ENCODE data around the gene CHD1. TPM values are rescaled to one million over a fixed set of nuclear protein-coding genes. Genes with fewer than 3 reads are reported as not detected.
A peak's percentile ranks its signal among the peaks of the same experiment; 100 is the strongest.

The CHD1 gene
- total and polyA plus RNA-seq, 2 donors = 55.7 to 170 TPM

GRCh38 chr5:98844865-98845264 lies 83.9 kb downstream of the CHD1 start:
- no peaks in the 10 kb centered on the region for H3K36me3 ChIP-seq (ENCODE audit: control insufficient read depth in 2 of 2, insufficient read depth in 2 of 2, low read length in 1 of 2)
- H3K9me3 ChIP-seq (ENCODE audit: control insufficient read depth in 2 of 2, insufficient read depth in 1 of 2, low read length in 1 of 2) = peaks cover 1 to 16% of the 10 kb centered on the region in 2 donors
- WGBS = 88% methylated on average over 6 of the region's 6 CpGs
- H3K4me1 ChIP-seq (ENCODE audit: control insufficient read depth in 2 of 2, insufficient read depth in 2 of 2, low read length in 2 of 2) = no peaks in the 10 kb centered on the region
- DNase-seq (ENCODE audit: low read depth in 6 of 9, low spot score in 9 of 9) = no peak
- no peaks in the 10 kb centered on the region for H3K27me3 ChIP-seq (ENCODE audit: control insufficient read depth in 2 of 2, insufficient read depth in 1 of 2, low read length in 1 of 2)
- no peak overlapping the region for H3K27ac ChIP-seq (ENCODE audit: low read depth in 1 of 2, low read length in 1 of 2)
- no peak overlapping the region for H3K4me3 ChIP-seq (ENCODE audit: low read length in 2 of 2)

DNA sequence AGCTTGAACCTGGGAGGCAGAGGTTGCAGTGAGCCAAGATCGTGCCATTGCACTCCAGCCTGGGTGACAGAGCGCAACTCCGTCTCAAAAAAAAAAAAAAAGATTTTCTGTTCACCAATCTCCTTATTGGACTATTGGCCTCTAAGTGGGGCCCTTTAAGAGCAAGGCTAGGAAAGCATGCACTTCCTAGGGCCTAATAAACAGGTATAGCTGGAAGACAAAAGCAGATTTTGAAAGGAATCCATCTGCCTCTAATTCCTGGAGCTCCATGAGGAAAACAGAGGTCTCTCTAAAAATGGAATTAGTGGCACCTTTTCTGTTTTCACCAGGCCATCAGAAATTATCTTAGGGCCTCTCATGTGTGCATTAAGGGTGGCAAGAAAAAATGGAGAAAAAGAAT lies 85.3 kb downstream of the CHD1 start:
- Histone ChIP-seq H3K4me1 (ENCODE audit: control insufficient read depth in 2 of 2, insufficient read depth in 2 of 2, low read length in 2 of 2) (no peaks in the 10 kb centered on the region), H3K9me3 (ENCODE audit: control insufficient read depth in 2 of 2, insufficient read depth in 1 of 2, low read length in 1 of 2) (peaks cover 1 to 16% of the 10 kb centered on the region in 2 donors), H3K27ac (ENCODE audit: low read depth in 1 of 2, low read length in 1 of 2) (no peak overlapping the region), H3K4me3 (ENCODE audit: low read length in 2 of 2) (no peak overlapping the region), H3K36me3 (ENCODE audit: control insufficient read depth in 2 of 2, insufficient read depth in 2 of 2, low read length in 1 of 2) (no peaks in the 10 kb centered on the region), H3K27me3 (ENCODE audit: control insufficient read depth in 2 of 2, insufficient read depth in 1 of 2, low read length in 1 of 2) (no peaks in the 10 kb centered on the region)
- 98% methylated on average over 3 of the region's 3 CpGs for WGBS
- no peak for DNase-seq (ENCODE audit: low read depth in 6 of 9, low spot score in 9 of 9)

DNA sequence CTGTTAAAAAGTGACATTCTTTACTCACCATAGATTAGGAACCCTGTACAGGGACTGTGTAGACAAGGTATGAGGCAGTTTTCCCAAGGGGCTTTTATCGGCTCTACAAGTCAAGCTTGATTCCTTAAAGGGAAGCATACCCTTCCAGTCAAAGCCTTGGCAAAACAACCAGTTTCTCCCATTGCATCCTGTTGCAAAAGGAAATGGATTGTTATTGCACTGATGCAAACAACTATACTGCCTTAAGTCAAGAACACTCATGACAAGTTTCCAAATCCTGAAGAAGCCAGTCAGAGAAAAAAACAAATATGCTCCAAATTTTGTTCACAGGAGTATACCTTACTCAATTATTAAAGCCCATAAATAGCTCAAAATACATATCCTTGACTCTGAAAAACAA lies 87.9 kb downstream of the CHD1 start:
- DNase-seq (ENCODE audit: low read depth in 6 of 9, low spot score in 9 of 9) = no peak
- WGBS = 91% methylated on average over 1 of the region's 1 CpG
- Histone ChIP-seq H3K4me1 (ENCODE audit: control insufficient read depth in 2 of 2, insufficient read depth in 2 of 2, low read length in 2 of 2) (no peaks in the 10 kb centered on the region), H3K4me3 (ENCODE audit: low read length in 2 of 2) (no peak overlapping the region), H3K9me3 (ENCODE audit: control insufficient read depth in 2 of 2, insufficient read depth in 1 of 2, low read length in 1 of 2) (peaks cover 1 to 16% of the 10 kb centered on the region in 2 donors), H3K27ac (ENCODE audit: low read depth in 1 of 2, low read length in 1 of 2) (no peak overlapping the region), H3K36me3 (ENCODE audit: control insufficient read depth in 2 of 2, insufficient read depth in 2 of 2, low read length in 1 of 2) (no peaks in the 10 kb centered on the region), H3K27me3 (ENCODE audit: control insufficient read depth in 2 of 2, insufficient read depth in 1 of 2, low read length in 1 of 2) (no peaks in the 10 kb centered on the region)

GRCh38 chr5:98839469-98840383 lies 89.1 kb downstream of the CHD1 start:
- Histone ChIP-seq H3K27me3 (ENCODE audit: control insufficient read depth in 2 of 2, insufficient read depth in 1 of 2, low read length in 1 of 2) (no peaks in the 10 kb centered on the region), H3K9me3 (ENCODE audit: control insufficient read depth in 2 of 2, insufficient read depth in 1 of 2, low read length in 1 of 2) (peaks cover 1 to 13% of the 10 kb centered on the region in 2 donors), H3K27ac (ENCODE audit: low read depth in 1 of 2, low read length in 1 of 2) (no peak overlapping the region), H3K4me3 (ENCODE audit: low read length in 2 of 2) (peak overlapping the region in 1 of 2 donors; percentile 23), H3K36me3 (ENCODE audit: control insufficient read depth in 2 of 2, insufficient read depth in 2 of 2, low read length in 1 of 2) (no peaks in the 10 kb centered on the region), H3K4me1 (ENCODE audit: control insufficient read depth in 2 of 2, insufficient read depth in 2 of 2, low read length in 2 of 2) (no peaks in the 10 kb centered on the region)
- peak in 5 of 9 donors; percentile 7 to 33 (median 14) for DNase-seq (ENCODE audit: low read depth in 6 of 9, low spot score in 9 of 9)
- 62% methylated on average over 42 of the region's 42 CpGs for WGBS

DNA sequence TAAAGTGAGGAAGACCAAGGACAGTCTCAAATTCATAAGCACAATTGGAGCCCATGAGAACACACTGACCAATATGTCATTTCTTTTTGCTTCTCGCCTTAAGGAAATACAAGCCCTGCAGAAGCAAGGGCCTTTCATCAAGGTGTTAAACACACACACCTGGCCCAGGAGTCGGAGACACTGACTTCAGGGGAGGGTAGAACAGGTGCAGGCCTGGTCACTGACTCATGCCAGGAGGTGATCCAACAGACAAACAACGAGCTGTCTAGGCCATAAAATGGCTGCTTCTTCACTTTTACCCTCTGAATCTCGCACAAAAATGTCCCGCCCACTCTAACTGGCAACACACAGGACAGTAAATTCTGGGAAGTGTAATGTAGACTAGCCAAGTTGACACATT lies 92.6 kb downstream of the CHD1 start:
- Histone ChIP-seq H3K4me3 (ENCODE audit: low read length in 2 of 2) (no peak overlapping the region), H3K9me3 (ENCODE audit: control insufficient read depth in 2 of 2, insufficient read depth in 1 of 2, low read length in 1 of 2) (no peaks in the 10 kb centered on the region), H3K36me3 (ENCODE audit: control insufficient read depth in 2 of 2, insufficient read depth in 2 of 2, low read length in 1 of 2) (no peaks in the 10 kb centered on the region), H3K27ac (ENCODE audit: low read depth in 1 of 2, low read length in 1 of 2) (no peak overlapping the region), H3K27me3 (ENCODE audit: control insufficient read depth in 2 of 2, insufficient read depth in 1 of 2, low read length in 1 of 2) (no peaks in the 10 kb centered on the region), H3K4me1 (ENCODE audit: control insufficient read depth in 2 of 2, insufficient read depth in 2 of 2, low read length in 2 of 2) (no peaks in the 10 kb centered on the region)
- WGBS = 99% methylated on average over 5 of the region's 5 CpGs
- DNase-seq (ENCODE audit: low read depth in 6 of 9, low spot score in 9 of 9) = no peak

DNA sequence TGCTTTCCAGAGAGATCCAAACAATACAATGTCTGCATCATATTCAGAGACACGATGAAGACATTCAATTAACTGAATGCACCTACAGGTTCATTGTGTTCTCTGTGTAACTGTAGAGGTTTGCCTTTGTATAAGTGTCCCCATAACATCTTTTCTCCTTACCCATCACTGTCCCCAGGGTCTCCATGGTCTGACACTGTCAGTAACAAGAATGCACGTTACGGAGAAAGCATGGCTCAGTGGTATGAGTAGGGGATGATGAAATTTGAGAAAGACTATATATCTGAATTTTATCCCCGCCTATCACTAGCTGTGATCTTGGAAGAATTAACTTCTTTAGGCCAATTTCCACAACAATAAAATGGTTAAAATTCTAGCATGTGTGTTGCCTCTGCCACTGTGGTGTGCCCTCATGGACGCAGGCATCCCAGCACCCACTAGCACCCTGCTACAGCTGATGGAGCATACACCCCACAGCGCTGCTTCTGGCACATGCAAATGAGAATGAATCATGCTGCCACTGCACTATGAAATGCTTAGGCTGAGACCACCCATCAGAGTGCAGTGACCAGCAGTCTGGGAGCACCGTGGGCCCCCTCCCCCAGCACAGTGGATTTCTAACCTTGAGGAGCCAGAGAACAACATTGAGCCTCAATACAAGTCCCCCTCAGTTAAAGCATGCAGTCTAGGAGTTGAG lies 101.1 kb downstream of the CHD1 start:
- H3K27me3 ChIP-seq (ENCODE audit: control insufficient read depth in 2 of 2, insufficient read depth in 1 of 2, low read length in 1 of 2) = no peaks in the 10 kb centered on the region
- no peaks in the 10 kb centered on the region for H3K9me3 ChIP-seq (ENCODE audit: control insufficient read depth in 2 of 2, insufficient read depth in 1 of 2, low read length in 1 of 2)
- H3K4me3 ChIP-seq (ENCODE audit: low read length in 2 of 2) = no peak overlapping the region
- H3K27ac ChIP-seq (ENCODE audit: low read depth in 1 of 2, low read length in 1 of 2) = no peak overlapping the region
- H3K36me3 ChIP-seq (ENCODE audit: control insufficient read depth in 2 of 2, insufficient read depth in 2 of 2, low read length in 1 of 2) = no peaks in the 10 kb centered on the region
- 91% methylated on average over 7 of the region's 7 CpGs for WGBS
- H3K4me1 ChIP-seq (ENCODE audit: control insufficient read depth in 2 of 2, insufficient read depth in 2 of 2, low read length in 2 of 2) = no peaks in the 10 kb centered on the region
- DNase-seq (ENCODE audit: low read depth in 6 of 9, low spot score in 9 of 9) = no peak

- 75% methylated on average over 1 of the region's 1 CpG for WGBS
- no peak overlapping the region for H3K4me3 ChIP-seq (ENCODE audit: low read length in 2 of 2)
- H3K27ac ChIP-seq (ENCODE audit: low read depth in 1 of 2, low read length in 1 of 2) = no peak overlapping the region
- H3K36me3 ChIP-seq (ENCODE audit: control insufficient read depth in 2 of 2, insufficient read depth in 2 of 2, low read length in 1 of 2) = no peaks in the 10 kb centered on the region
- peak in 3 of 9 donors; percentile 3 to 33 (median 8) for DNase-seq (ENCODE audit: low read depth in 6 of 9, low spot score in 9 of 9)
- H3K4me1 ChIP-seq (ENCODE audit: control insufficient read depth in 2 of 2, insufficient read depth in 2 of 2, low read length in 2 of 2) = no peaks in the 10 kb centered on the region
- no peaks in the 10 kb centered on the region for H3K9me3 ChIP-seq (ENCODE audit: control insufficient read depth in 2 of 2, insufficient read depth in 1 of 2, low read length in 1 of 2)
- no peaks in the 10 kb centered on the region for H3K27me3 ChIP-seq (ENCODE audit: control insufficient read depth in 2 of 2, insufficient read depth in 1 of 2, low read length in 1 of 2)
Observed at GRCh38 chr5:98827161-98827560, 101.6 kb downstream of the CHD1 start.

GRCh38 chr5:98825582-98826375 lies 103.0 kb downstream of the CHD1 start:
- Histone ChIP-seq H3K4me1 (ENCODE audit: control insufficient read depth in 2 of 2, insufficient read depth in 2 of 2, low read length in 2 of 2) (no peaks in the 10 kb centered on the region), H3K27me3 (ENCODE audit: control insufficient read depth in 2 of 2, insufficient read depth in 1 of 2, low read length in 1 of 2) (no peaks in the 10 kb centered on the region), H3K27ac (ENCODE audit: low read depth in 1 of 2, low read length in 1 of 2) (no peak overlapping the region), H3K36me3 (ENCODE audit: control insufficient read depth in 2 of 2, insufficient read depth in 2 of 2, low read length in 1 of 2) (no peaks in the 10 kb centered on the region), H3K9me3 (ENCODE audit: control insufficient read depth in 2 of 2, insufficient read depth in 1 of 2, low read length in 1 of 2) (no peaks in the 10 kb centered on the region), H3K4me3 (ENCODE audit: low read length in 2 of 2) (no peak overlapping the region)
- WGBS = 97% methylated on average over 4 of the region's 4 CpGs
- no peak for DNase-seq (ENCODE audit: low read depth in 6 of 9, low spot score in 9 of 9)
